ENCODE results near the gene NHSL1.
"Not testable (repeated sequence)": the region's sequence is repeated elsewhere in the genome, so short reads cannot be mapped to it uniquely, and the experiment has no call there.

NHSL1 gene

GRCh38 chr6:138432063-138432356, 67.3 kb downstream of the NHSL1 start:
- no peaks in the 10 kb centered on the region for H3K27me3 ChIP-seq (ENCODE audit: control insufficient read depth in 1 of 2, insufficient read depth in 2 of 2, low read length in 2 of 2)
- H3K4me1 ChIP-seq (ENCODE audit: control insufficient read depth in 1 of 2, insufficient read depth in 2 of 2, low read length in 2 of 2), result peaks cover 3 to 8% of the 10 kb centered on the region in 2 donors
- peaks cover 20 to 80% of the 10 kb centered on the region in 2 donors for H3K36me3 ChIP-seq (ENCODE audit: control insufficient read depth in 1 of 2, insufficient read depth in 2 of 2, low read length in 2 of 2)
- H3K4me3 ChIP-seq (ENCODE audit: low read depth in 1 of 2, low read length in 2 of 2), result no peak overlapping the region
- H3K9me3 ChIP-seq (ENCODE audit: control insufficient read depth in 1 of 2, low read length in 2 of 2), result no peaks in the 10 kb centered on the region
- no peak overlapping the region for H3K9ac ChIP-seq (ENCODE audit: low read depth in 1 of 2, low read length in 2 of 2)
- no peak overlapping the region for H3K27ac ChIP-seq (ENCODE audit: low read depth, low read length)

DNA sequence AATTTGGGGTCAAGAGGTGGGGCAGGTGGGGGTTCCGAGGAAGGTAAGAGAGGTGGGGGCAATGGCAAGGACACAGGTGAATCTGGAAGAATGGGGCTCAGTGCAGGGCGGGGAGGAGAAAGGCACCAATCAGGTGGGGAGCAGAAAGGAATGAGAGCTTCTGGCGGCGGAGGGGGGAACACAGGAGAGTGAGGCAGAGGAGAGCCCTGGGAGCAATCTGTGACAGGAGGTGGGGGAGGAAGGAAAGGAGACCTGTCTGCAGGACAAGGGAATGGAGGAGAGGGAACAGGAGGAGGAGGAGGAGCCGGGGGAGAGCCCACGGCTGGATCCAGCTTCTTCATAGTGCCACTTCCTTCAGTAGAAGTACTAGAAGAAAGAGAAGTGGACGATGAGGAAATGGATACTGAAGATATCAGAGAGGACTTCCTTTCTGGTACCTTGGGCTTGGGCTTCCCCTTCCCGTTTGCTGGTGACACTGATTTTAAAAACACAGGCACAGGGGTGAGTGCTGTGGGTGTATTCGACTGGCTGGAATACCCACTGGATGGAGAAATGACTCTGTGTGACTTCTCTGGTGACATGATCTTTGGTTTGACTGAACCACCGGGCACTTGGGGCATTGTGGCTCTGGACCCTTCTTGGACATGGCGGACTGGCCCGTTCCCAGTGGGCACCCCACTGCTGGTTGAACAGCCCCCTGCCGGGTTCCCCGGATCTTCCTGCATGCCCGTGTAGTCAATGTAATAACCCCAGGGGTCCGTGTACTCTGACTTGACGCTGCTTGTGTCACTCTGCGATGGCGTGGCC, 67.8 kb downstream of the NHSL1 start:
- no peak overlapping the region for H3K4me3 ChIP-seq (ENCODE audit: low read depth in 1 of 2, low read length in 2 of 2)
- no peak overlapping the region for H3K27ac ChIP-seq (ENCODE audit: low read depth, low read length)
- peaks cover 3 to 8% of the 10 kb centered on the region in 2 donors for H3K4me1 ChIP-seq (ENCODE audit: control insufficient read depth in 1 of 2, insufficient read depth in 2 of 2, low read length in 2 of 2)
- H3K9ac ChIP-seq (ENCODE audit: low read depth in 1 of 2, low read length in 2 of 2), result no peak overlapping the region
- H3K36me3 ChIP-seq (ENCODE audit: control insufficient read depth in 1 of 2, insufficient read depth in 2 of 2, low read length in 2 of 2), result peaks cover 22 to 81% of the 10 kb centered on the region in 2 donors
- H3K9me3 ChIP-seq (ENCODE audit: control insufficient read depth in 1 of 2, low read length in 2 of 2), result no peaks in the 10 kb centered on the region
- H3K27me3 ChIP-seq (ENCODE audit: control insufficient read depth in 1 of 2, insufficient read depth in 2 of 2, low read length in 2 of 2), result no peaks in the 10 kb centered on the region

DNA sequence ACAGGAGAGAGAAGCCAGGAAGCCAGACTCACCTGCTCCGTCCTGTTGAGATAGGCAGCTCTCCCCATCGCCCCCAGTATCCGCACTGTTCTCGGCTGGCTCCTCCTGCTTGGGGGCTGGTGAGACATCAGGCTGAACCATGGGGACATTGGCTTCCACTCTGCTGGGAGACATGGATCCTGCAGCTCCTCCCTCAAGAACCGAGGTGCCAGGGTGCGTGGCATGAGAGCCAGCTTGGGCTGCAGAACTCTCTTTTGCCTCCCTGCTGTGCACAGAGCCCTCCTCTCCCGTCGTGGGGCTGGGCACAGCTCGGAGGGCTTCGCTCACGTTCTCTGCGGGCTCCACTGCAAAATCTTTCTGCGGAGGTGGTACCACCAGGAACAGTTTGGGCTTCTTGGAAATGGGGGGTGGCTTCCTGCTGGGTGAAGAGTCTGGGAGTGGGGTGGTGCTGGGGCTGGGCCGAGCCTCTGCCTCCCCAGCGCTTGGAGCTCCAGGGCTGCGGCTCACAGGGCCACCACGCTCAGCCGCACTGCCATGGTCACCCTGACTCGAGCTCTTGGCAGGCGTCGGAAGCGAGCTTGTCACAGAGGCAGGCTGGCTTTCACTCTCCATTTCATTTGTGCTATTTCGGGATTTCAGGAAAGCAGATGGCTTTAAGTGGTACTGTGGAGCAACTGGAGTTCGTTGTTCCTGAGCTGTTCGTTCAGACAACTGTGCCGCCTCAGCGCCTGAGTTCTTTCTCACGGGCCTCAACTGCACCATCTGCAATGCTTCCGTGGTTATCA, 68.7 kb downstream of the NHSL1 start:
- Histone ChIP-seq H3K9ac (ENCODE audit: low read depth in 1 of 2, low read length in 2 of 2) (no peak overlapping the region), H3K9me3 (ENCODE audit: control insufficient read depth in 1 of 2, low read length in 2 of 2) (no peaks in the 10 kb centered on the region), H3K4me1 (ENCODE audit: control insufficient read depth in 1 of 2, insufficient read depth in 2 of 2, low read length in 2 of 2) (peaks cover 3 to 8% of the 10 kb centered on the region in 2 donors), H3K27me3 (ENCODE audit: control insufficient read depth in 1 of 2, insufficient read depth in 2 of 2, low read length in 2 of 2) (no peaks in the 10 kb centered on the region), H3K36me3 (ENCODE audit: control insufficient read depth in 1 of 2, insufficient read depth in 2 of 2, low read length in 2 of 2) (peaks cover 28 to 82% of the 10 kb centered on the region in 2 donors), H3K27ac (ENCODE audit: low read depth, low read length) (no peak overlapping the region), H3K4me3 (ENCODE audit: low read depth in 1 of 2, low read length in 2 of 2) (no peak overlapping the region)

DNA sequence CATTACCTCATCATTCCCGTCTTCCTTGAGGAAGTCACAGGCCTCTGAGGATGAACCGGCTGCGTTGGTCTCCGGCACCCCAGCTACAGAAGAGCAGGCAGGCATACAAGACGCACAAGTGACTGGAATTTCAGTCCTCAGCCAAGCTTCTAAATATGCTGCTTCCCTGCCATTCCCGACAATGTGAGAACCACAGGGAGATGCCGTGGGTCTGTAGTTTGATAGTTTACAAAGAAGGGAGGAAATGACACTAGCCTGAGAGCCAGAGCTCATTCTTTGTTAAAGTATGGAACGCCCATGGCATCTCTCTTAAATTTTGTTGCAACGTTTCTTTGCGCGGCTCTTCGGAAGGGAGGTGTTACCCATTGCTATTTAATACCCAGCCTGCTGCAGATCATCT, 69.5 kb downstream of the NHSL1 start:
- Histone ChIP-seq H3K27ac (ENCODE audit: low read depth, low read length) (no peak overlapping the region), H3K27me3 (ENCODE audit: control insufficient read depth in 1 of 2, insufficient read depth in 2 of 2, low read length in 2 of 2) (no peaks in the 10 kb centered on the region), H3K9ac (ENCODE audit: low read depth in 1 of 2, low read length in 2 of 2) (no peak overlapping the region), H3K4me3 (ENCODE audit: low read depth in 1 of 2, low read length in 2 of 2) (no peak overlapping the region), H3K36me3 (ENCODE audit: control insufficient read depth in 1 of 2, insufficient read depth in 2 of 2, low read length in 2 of 2) (peaks cover 26 to 82% of the 10 kb centered on the region in 2 donors), H3K9me3 (ENCODE audit: control insufficient read depth in 1 of 2, low read length in 2 of 2) (no peaks in the 10 kb centered on the region), H3K4me1 (ENCODE audit: control insufficient read depth in 1 of 2, insufficient read depth in 2 of 2, low read length in 2 of 2) (peaks cover 2 to 6% of the 10 kb centered on the region in 2 donors)

- H3K27me3 ChIP-seq (ENCODE audit: control insufficient read depth in 1 of 2, insufficient read depth in 2 of 2, low read length in 2 of 2), result no peaks in the 10 kb centered on the region
- H3K36me3 ChIP-seq (ENCODE audit: control insufficient read depth in 1 of 2, insufficient read depth in 2 of 2, low read length in 2 of 2), result peaks cover 25 to 84% of the 10 kb centered on the region in 2 donors
- H3K4me3 ChIP-seq (ENCODE audit: low read depth in 1 of 2, low read length in 2 of 2), result no peak overlapping the region
- H3K9ac ChIP-seq (ENCODE audit: low read depth in 1 of 2, low read length in 2 of 2), result no peak overlapping the region
- H3K9me3 ChIP-seq (ENCODE audit: control insufficient read depth in 1 of 2, low read length in 2 of 2), result no peaks in the 10 kb centered on the region
- peaks cover 0 to 4% of the 10 kb centered on the region in 2 donors for H3K4me1 ChIP-seq (ENCODE audit: control insufficient read depth in 1 of 2, insufficient read depth in 2 of 2, low read length in 2 of 2)
- H3K27ac ChIP-seq (ENCODE audit: low read depth, low read length), result no peak overlapping the region
These were observed 70.2 kb downstream of the NHSL1 start for GRCh38 chr6:138428944-138429598.

GRCh38 chr6:138427701-138428100, 71.6 kb downstream of the NHSL1 start:
- Histone ChIP-seq H3K27me3 (ENCODE audit: control insufficient read depth in 1 of 2, insufficient read depth in 2 of 2, low read length in 2 of 2) (no peaks in the 10 kb centered on the region), H3K4me3 (ENCODE audit: low read depth in 1 of 2, low read length in 2 of 2) (no peak overlapping the region), H3K9ac (ENCODE audit: low read depth in 1 of 2, low read length in 2 of 2) (no peak overlapping the region), H3K27ac (ENCODE audit: low read depth, low read length) (no peak overlapping the region), H3K4me1 (ENCODE audit: control insufficient read depth in 1 of 2, insufficient read depth in 2 of 2, low read length in 2 of 2) (peaks cover 0 to 4% of the 10 kb centered on the region in 2 donors), H3K36me3 (ENCODE audit: control insufficient read depth in 1 of 2, insufficient read depth in 2 of 2, low read length in 2 of 2) (peaks cover 23 to 81% of the 10 kb centered on the region in 2 donors), H3K9me3 (ENCODE audit: control insufficient read depth in 1 of 2, low read length in 2 of 2) (no peaks in the 10 kb centered on the region)

- Histone ChIP-seq H3K9ac (ENCODE audit: low read depth in 1 of 2, low read length in 2 of 2) (no peak overlapping the region), H3K9me3 (ENCODE audit: control insufficient read depth in 1 of 2, low read length in 2 of 2) (no peaks in the 10 kb centered on the region), H3K4me3 (ENCODE audit: low read depth in 1 of 2, low read length in 2 of 2) (no peak overlapping the region), H3K27me3 (ENCODE audit: control insufficient read depth in 1 of 2, insufficient read depth in 2 of 2, low read length in 2 of 2) (no peaks in the 10 kb centered on the region), H3K27ac (ENCODE audit: low read depth, low read length) (no peak overlapping the region), H3K36me3 (ENCODE audit: control insufficient read depth in 1 of 2, insufficient read depth in 2 of 2, low read length in 2 of 2) (peaks cover 19 to 77% of the 10 kb centered on the region in 2 donors), H3K4me1 (ENCODE audit: control insufficient read depth in 1 of 2, insufficient read depth in 2 of 2, low read length in 2 of 2) (peaks cover 0 to 4% of the 10 kb centered on the region in 2 donors)
These were observed 72.7 kb downstream of the NHSL1 start for GRCh38 chr6:138426500-138427123.

DNA sequence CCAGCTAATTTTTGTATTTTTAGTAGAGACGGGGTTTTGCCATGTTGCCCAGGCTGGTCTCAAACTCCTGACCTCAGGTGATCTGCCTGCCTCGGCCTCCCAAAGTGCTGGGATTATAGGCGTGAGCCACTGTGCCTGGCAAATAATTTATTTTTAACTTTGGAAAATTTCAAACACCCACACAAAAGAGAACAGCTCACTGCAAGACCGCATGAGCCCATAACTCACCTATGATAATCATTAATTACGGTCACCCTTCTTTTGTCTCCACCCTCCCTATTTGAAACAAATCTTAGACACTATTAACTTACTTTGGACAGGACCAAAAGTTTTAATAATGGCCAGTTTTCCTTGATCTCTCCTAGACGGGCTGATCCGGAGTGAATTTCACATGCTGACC, 74.0 kb downstream of the NHSL1 start:
- H3K27ac ChIP-seq (ENCODE audit: low read depth, low read length); H3K9ac ChIP-seq (ENCODE audit: low read depth in 1 of 2, low read length in 2 of 2); H3K9me3 ChIP-seq (ENCODE audit: control insufficient read depth in 1 of 2, low read length in 2 of 2); H3K27me3 ChIP-seq (ENCODE audit: control insufficient read depth in 1 of 2, insufficient read depth in 2 of 2, low read length in 2 of 2); H3K4me3 ChIP-seq (ENCODE audit: low read depth in 1 of 2, low read length in 2 of 2); H3K4me1 ChIP-seq (ENCODE audit: control insufficient read depth in 1 of 2, insufficient read depth in 2 of 2, low read length in 2 of 2): not testable (repeated sequence)
- H3K36me3 ChIP-seq (ENCODE audit: control insufficient read depth in 1 of 2, insufficient read depth in 2 of 2, low read length in 2 of 2), result peaks cover 19 to 76% of the 10 kb centered on the region in 2 donors

DNA sequence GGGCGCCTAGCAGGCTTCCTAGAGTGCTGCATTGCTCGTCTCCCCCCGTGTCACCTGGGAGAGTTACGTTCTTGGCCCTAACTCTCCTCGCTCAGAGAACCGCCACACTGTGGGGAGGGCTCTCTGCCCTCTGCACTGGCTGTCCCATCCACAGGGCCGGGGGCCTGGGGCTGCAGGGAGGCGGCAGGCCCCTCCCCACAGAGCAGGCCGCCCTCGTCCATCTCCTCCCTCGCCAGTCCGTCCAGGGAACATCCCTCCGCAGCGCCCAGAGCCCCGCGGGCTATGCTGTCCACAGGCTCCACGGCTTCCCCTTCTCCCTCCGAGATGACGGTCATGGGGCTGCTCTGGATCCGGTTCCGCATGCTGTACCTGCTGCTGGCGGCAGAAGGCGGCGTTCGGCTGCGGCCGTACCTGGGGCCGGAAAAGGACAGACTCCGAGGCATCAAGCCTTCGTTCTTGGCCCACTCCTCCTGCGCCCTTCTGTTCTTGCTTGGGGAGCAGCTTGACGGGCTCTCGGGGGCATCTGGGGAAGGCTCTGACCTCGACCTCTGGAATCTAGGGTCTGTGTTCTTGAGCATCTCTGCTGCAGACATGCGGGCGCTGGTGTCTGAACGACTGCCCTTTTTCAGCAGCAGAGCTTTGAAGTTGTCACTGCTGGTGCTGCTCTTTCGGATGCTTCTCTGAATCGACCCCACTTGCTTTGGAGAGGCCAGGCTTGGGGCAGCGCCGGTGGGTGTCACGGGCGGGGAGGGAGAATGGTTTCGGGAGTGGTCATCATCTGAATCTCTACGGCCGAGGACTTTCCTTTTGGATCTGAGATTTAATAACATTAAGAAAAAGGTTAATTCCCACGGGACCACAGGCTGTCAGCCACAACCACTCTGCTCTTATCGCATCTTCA, 75.0 kb downstream of the NHSL1 start:
- Histone ChIP-seq H3K9ac (ENCODE audit: low read depth in 1 of 2, low read length in 2 of 2) (no peak overlapping the region), H3K27me3 (ENCODE audit: control insufficient read depth in 1 of 2, insufficient read depth in 2 of 2, low read length in 2 of 2) (no peaks in the 10 kb centered on the region), H3K27ac (ENCODE audit: low read depth, low read length) (no peak overlapping the region), H3K4me3 (ENCODE audit: low read depth in 1 of 2, low read length in 2 of 2) (no peak overlapping the region), H3K4me1 (ENCODE audit: control insufficient read depth in 1 of 2, insufficient read depth in 2 of 2, low read length in 2 of 2) (no peaks in the 10 kb centered on the region), H3K36me3 (ENCODE audit: control insufficient read depth in 1 of 2, insufficient read depth in 2 of 2, low read length in 2 of 2) (peaks cover 19 to 68% of the 10 kb centered on the region in 2 donors), H3K9me3 (ENCODE audit: control insufficient read depth in 1 of 2, low read length in 2 of 2) (no peaks in the 10 kb centered on the region)

All from duodenal mucosa (tissue), 2 donors.